Prostate gland (tissue), 2 donors: ENCODE data around the gene RGS14.

Experiments used
- POLR2A ChIP-seq: fragments of 450-650 bp; IDR thresholded peaks from one replicate; pipeline ENCODE4 v1.6.1; 2016; ENCODE audit warnings: antibody characterized with exemption, mild to moderate bottlenecking
- TF ChIP-seq, protein P1 (sequence below), 4 experiments: fragments of 200-600 bp in 2 of 4; fragments of 450-650 bp in 2 of 4; sonication (generic) in 2 of 4; IDR thresholded peaks; 1 replicate in 3 of 4; 2 replicates in 1 of 4; pipeline ENCODE4 v1.5.1; 2016 to 2019; ENCODE audit warnings: antibody characterized with exemption in 4 of 4, mild to moderate bottlenecking in 2 of 4, moderate library complexity in 2 of 4

DNA sequence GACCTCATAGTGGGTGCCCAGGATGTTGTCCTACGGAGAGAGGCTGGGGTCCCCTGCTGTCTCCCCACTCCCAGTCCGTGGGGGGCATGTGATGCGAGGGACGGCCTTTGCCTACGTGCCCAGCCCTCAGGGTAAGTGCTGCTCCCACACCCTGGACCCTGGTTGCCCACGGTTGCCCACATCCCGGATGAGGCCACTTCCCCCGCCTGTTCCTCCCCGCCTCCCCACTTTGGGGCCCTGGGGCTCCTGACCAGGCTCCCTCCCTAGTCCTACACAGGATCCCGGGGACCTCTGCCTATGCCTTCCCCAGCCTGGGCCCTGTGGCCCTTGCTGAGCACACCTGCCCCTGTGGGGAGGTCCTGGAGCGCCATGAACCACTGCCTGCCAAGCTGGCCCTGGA lies 28.0 kb downstream of the RGS14 start:
- TF ChIP-seq, protein P1, sequence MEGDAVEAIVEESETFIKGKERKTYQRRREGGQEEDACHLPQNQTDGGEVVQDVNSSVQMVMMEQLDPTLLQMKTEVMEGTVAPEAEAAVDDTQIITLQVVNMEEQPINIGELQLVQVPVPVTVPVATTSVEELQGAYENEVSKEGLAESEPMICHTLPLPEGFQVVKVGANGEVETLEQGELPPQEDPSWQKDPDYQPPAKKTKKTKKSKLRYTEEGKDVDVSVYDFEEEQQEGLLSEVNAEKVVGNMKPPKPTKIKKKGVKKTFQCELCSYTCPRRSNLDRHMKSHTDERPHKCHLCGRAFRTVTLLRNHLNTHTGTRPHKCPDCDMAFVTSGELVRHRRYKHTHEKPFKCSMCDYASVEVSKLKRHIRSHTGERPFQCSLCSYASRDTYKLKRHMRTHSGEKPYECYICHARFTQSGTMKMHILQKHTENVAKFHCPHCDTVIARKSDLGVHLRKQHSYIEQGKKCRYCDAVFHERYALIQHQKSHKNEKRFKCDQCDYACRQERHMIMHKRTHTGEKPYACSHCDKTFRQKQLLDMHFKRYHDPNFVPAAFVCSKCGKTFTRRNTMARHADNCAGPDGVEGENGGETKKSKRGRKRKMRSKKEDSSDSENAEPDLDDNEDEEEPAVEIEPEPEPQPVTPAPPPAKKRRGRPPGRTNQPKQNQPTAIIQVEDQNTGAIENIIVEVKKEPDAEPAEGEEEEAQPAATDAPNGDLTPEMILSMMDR (IDR thresholded peaks at IDR 0.05) = no peak
- no peak for TF ChIP-seq POLR2A
